Esophagus (tissue), 2 donors: ENCODE data around the gene JARID2. TPM values are rescaled to one million over a fixed set of nuclear protein-coding genes. Genes with fewer than 3 reads are reported as not detected.

ENCODE experiments used
- H3K27ac ChIP-seq, 2 donors: one replicate each; pipeline ENCODE4 v1.5.1; 2013; ENCODE audit warnings: low read depth in 2 of 2, mild to moderate bottlenecking in 2 of 2, inconsistent platforms in 1 of 2, low read length in 1 of 2, moderate library complexity in 1 of 2
- H3K27me3 ChIP-seq, 2 donors: one replicate each; pipeline ENCODE4 v1.6.1; 2013; ENCODE audit warnings: low read length in 2 of 2, control low read depth in 1 of 2, mild to moderate bottlenecking in 1 of 2; ENCODE audit not compliant: insufficient read depth in 2 of 2, control insufficient read depth in 1 of 2
- H3K36me3 ChIP-seq, 2 donors: one replicate each; pipeline ENCODE4 v1.6.1; 2013; ENCODE audit warnings: low read length in 1 of 2; ENCODE audit not compliant: control insufficient read depth in 2 of 2, insufficient read depth in 2 of 2
- H3K4me1 ChIP-seq, 2 donors: one replicate each; pipeline ENCODE4 v1.6.1; 2013; ENCODE audit warnings: low read length in 1 of 2; ENCODE audit not compliant: control insufficient read depth in 2 of 2, insufficient read depth in 2 of 2
- H3K4me3 ChIP-seq, 2 donors: one replicate each; pipeline ENCODE4 v1.5.1; 2013; ENCODE audit warnings: low read length in 2 of 2, mild to moderate bottlenecking in 2 of 2, low read depth in 1 of 2, moderate library complexity in 1 of 2
- H3K9me3 ChIP-seq, 2 donors: one replicate each; pipeline ENCODE4 v1.6.1; 2013; ENCODE audit warnings: mild to moderate bottlenecking in 2 of 2, low read depth in 1 of 2, low read length in 1 of 2, moderate library complexity in 1 of 2; ENCODE audit not compliant: control insufficient read depth in 2 of 2, insufficient read depth in 1 of 2
- WGBS, 2 donors: extraction: QIAGEN DNeasy Blood & Tissue Kit; methylation state at CpG; one replicate each; pipeline ENCODE4 v1.1.7; 2013; 5-methylcytosine and 5-hydroxymethylcytosine counted together
- polyA plus RNA-seq, 2 donors: library from polyadenylated mRNA; stranded (reverse); fragments of 200-250 nt; gene quantifications; one replicate each; pipeline ENCODE4 v1.2.3, GENCODE V29; 2013
- donor health status: healthy with polysubstance abuse.
- donor health status: Bipolar disorder and iron deficiency.

The JARID2 gene
- polyA plus RNA-seq, 2 donors = 7.9 to 8.3 TPM

DNA sequence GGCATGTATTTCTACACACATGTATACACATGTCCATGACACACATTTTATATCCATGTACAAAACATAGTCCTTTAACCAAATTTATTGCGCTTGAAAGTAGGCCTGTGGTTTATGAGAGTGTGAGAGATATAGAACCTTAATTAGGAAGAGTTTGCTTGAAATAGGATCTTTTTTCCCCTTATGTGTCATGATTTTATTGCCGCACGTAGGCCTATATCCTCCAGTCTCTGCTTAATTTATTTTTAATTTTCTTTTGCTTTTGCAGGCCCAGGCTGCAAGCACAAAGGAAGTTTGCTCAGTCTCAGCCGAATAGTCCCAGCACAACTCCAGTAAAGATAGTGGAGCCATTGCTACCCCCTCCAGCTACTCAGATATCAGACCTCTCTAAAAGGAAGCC lies 205.9 kb downstream of the JARID2 start:
- H3K9me3 ChIP-seq = peaks cover 0 to 1% of the 10 kb centered on the region in 2 donors
- 90 to 92% methylated on average over 4 of the region's 4 CpGs for WGBS, 2 donors
- H3K36me3 ChIP-seq = peaks cover 0 to 2% of the 10 kb centered on the region in 2 donors
- H3K27me3 ChIP-seq = no peaks in the 10 kb centered on the region
- no peak overlapping the region for H3K27ac ChIP-seq
- H3K4me1 ChIP-seq = peaks cover 6 to 7% of the 10 kb centered on the region in 2 donors
- H3K4me3 ChIP-seq = no peak overlapping the region

DNA sequence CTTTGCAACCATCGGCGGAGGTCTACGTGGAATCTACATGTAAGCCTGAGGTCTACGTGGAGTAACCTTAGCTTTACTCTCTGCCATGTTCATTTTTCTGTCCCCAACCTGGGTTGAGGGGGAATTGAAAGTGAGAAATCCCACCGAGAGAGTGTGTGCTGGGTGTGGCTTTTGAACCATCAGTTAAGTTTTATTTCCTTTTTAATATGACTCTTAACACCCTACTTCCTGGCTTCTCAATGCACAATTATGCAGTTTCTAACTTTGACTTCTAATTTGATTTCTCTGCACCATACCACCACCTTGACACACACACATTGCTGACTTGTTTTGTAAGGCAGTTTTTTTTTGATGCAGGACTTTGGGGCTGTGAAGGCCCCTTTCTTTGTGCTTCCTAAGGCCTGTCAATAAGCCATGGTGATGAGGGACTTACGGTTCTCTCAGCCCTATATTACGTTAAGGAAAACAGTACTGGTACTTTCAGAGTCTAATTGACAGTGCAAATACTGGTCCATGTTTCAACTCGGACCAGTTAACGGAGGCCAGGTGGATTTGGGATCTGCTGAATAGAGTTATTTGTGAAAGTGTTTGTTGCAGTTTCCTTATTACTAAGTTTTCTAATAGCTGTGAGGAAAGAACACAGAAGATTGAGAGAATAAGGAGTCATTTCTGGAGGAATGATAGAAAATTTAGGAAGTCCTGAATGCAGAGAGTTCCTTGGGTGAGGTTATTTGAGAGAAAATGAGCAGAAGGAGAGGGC lies 206.5 kb downstream of the JARID2 start:
- peaks cover 5% of the 10 kb centered on the region in 2 donors for H3K4me1 ChIP-seq
- H3K9me3 ChIP-seq = peaks cover 0 to 1% of the 10 kb centered on the region in 2 donors
- H3K36me3 ChIP-seq = peaks cover 0 to 2% of the 10 kb centered on the region in 2 donors
- no peaks in the 10 kb centered on the region for H3K27me3 ChIP-seq
- WGBS, 2 donors = 84 to 88% methylated on average over 9 of the region's 9 CpGs
- H3K4me3 ChIP-seq = no peak overlapping the region
- H3K27ac ChIP-seq = no peak overlapping the region

DNA sequence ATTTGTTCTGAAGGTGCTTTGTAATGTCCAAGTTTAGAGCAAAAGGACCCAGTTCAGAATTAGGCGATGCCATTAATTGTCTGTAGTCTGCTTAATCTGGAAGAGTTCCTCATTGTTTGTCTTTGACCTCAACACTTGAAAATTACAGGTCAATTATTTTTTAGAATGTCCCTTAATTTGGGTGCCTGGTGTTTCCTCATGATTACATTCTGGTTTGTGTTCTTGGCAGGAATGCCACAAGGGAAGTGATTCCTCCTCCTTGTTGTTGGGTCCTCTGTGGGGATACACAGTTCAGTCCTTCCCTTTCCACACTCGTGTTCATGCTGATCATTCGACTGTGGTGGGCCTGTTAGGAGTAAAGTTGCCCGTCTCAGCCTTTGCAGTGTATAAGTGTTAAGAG lies 207.3 kb downstream of the JARID2 start:
- no peaks in the 10 kb centered on the region for H3K27me3 ChIP-seq
- WGBS, 2 donors = 80 to 81% methylated on average over 4 of the region's 4 CpGs
- peaks cover 0 to 2% of the 10 kb centered on the region in 2 donors for H3K4me1 ChIP-seq
- H3K36me3 ChIP-seq = peaks cover 0 to 2% of the 10 kb centered on the region in 2 donors
- peak overlapping the region in 1 of 2 donors; percentile 19 for H3K27ac ChIP-seq
- H3K9me3 ChIP-seq = peaks cover 0 to 1% of the 10 kb centered on the region in 2 donors
- H3K4me3 ChIP-seq = no peak overlapping the region

DNA sequence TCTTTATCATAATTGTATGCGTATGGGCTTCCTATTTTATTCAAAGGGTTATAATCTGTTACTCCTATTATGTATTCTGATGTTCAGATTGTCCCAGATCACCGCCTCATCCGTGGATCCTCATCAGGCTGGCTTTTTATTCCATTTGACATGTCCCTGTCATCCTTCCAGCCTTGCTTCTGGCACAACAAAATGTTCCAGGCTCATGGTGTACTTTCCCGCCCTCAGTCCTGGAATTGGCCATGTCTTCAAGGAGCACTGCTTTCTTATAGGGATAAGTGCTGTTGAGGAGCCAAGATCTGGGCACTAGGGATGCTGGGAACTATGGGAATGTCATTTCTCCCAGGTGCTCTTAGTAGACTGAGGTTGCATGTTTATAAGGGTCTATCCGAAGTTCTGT lies 207.8 kb downstream of the JARID2 start:
- Histone ChIP-seq H3K4me1 (peaks cover 0 to 2% of the 10 kb centered on the region in 2 donors), H3K4me3 (no peak overlapping the region), H3K36me3 (peaks cover 0 to 2% of the 10 kb centered on the region in 2 donors), H3K27me3 (no peaks in the 10 kb centered on the region), H3K27ac (peak overlapping the region in 1 of 2 donors; percentile 19), H3K9me3 (peaks cover 0 to 1% of the 10 kb centered on the region in 2 donors)
- 77 to 83% methylated on average over 5 of the region's 5 CpGs for WGBS, 2 donors

GRCh38 chr6:15456422-15456821 lies 210.6 kb downstream of the JARID2 start:
- Histone ChIP-seq H3K27me3 (no peaks in the 10 kb centered on the region), H3K27ac (no peak overlapping the region), H3K4me3 (no peak overlapping the region), H3K36me3 (peaks cover 0 to 2% of the 10 kb centered on the region in 2 donors), H3K9me3 (peaks cover 0 to 1% of the 10 kb centered on the region in 2 donors), H3K4me1 (peaks cover 2% of the 10 kb centered on the region in 2 donors)
- WGBS, 2 donors = 29 to 61% methylated on average over 2 of the region's 2 CpGs

DNA sequence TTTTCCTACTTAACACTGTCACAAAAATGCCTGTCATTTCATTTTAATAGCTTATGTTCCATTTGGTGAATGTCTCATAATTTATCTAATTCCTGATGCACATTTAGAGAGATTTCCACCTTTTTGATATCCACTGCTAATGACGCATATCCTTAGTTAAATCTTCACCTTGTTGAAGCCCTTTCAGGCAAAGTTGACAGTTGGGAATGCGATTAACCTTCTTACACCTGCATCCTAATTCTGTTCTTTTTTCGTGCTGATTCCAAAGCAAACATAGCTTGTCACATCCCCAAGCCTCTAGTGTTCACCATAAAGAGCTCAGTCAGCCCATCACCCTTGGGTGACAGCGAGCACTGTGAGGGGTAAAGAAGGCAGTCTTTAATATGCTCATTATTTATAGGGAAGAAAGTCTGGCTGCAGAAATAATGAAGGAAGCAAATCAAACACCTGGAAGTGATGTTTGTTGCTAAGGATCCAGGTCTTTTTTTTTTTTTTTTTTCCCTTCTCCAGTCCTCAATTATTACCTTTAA lies 211.3 kb downstream of the JARID2 start:
- H3K4me1 ChIP-seq = peaks cover 2% of the 10 kb centered on the region in 2 donors
- peaks cover 0 to 1% of the 10 kb centered on the region in 2 donors for H3K9me3 ChIP-seq
- no peak overlapping the region for H3K4me3 ChIP-seq
- WGBS, 2 donors = 68 to 73% methylated on average over 4 of the region's 4 CpGs
- peaks cover 0 to 2% of the 10 kb centered on the region in 2 donors for H3K36me3 ChIP-seq
- H3K27me3 ChIP-seq = no peaks in the 10 kb centered on the region
- no peak overlapping the region for H3K27ac ChIP-seq

DNA sequence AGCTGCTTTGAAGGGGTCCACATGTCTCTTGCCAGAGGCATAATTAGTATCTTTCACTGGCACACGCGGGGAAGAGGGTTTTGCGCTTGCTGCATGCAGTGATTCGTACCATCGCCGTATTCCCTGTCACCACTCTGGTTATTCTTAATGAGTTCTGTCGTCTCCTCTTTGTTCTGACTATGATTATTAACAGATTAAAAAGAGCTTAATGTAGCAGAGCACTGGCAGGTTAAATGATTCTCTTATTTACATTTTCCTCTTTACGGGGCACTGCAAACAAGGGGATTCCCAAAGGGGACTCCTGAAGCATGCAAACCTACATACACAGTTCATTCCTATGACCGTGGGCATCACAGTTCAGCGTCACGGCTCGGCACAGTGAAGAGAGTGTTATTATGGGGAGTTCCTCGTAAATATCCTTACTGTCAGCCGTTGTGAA lies 212.2 kb downstream of the JARID2 start:
- Histone ChIP-seq H3K4me3 (no peak overlapping the region), H3K27ac (no peak overlapping the region), H3K4me1 (peaks cover 2% of the 10 kb centered on the region in 2 donors), H3K27me3 (no peaks in the 10 kb centered on the region), H3K9me3 (peaks cover 0 to 1% of the 10 kb centered on the region in 2 donors), H3K36me3 (peaks cover 0 to 2% of the 10 kb centered on the region in 2 donors)
- 72 to 73% methylated on average over 14 of the region's 14 CpGs for WGBS, 2 donors

- Histone ChIP-seq H3K9me3 (no peaks in the 10 kb centered on the region), H3K27ac (no peak overlapping the region), H3K36me3 (no peaks in the 10 kb centered on the region), H3K4me3 (no peak overlapping the region), H3K4me1 (peaks cover 0 to 6% of the 10 kb centered on the region in 2 donors), H3K27me3 (no peaks in the 10 kb centered on the region)
- 94 to 98% methylated on average over 4 of the region's 4 CpGs for WGBS, 2 donors
Observed at GRCh38 chr6:15460110-15460727, 214.3 kb downstream of the JARID2 start.

GRCh38 chr6:15461127-15461944 lies 215.5 kb downstream of the JARID2 start:
- H3K4me1 ChIP-seq = peaks cover 0 to 7% of the 10 kb centered on the region in 2 donors
- H3K9me3 ChIP-seq = no peaks in the 10 kb centered on the region
- H3K27ac ChIP-seq = no peak overlapping the region
- no peak overlapping the region for H3K4me3 ChIP-seq
- no peaks in the 10 kb centered on the region for H3K36me3 ChIP-seq
- 76 to 85% methylated on average over 6 of the region's 6 CpGs for WGBS, 2 donors
- no peaks in the 10 kb centered on the region for H3K27me3 ChIP-seq
